Kidney epithelial cell (primary cell): ENCODE data around the gene SYNM. TPM values are rescaled to one million over a fixed set of nuclear protein-coding genes. Genes with fewer than 3 reads are reported as not detected.

ENCODE experiments used
- DNase-seq: peaks from one replicate; pipeline ENCODE4 v3.0.0-alpha.2; 2010; ENCODE audit warnings: low read depth
- H3K27me3 ChIP-seq: 2 replicates; pipeline ENCODE4 v1.6.0; 2011; ENCODE audit warnings: low read length; ENCODE audit not compliant: control insufficient read depth, insufficient read depth
- H3K36me3 ChIP-seq: 2 replicates; pipeline ENCODE4 v1.5.1; 2011; ENCODE audit warnings: low read length; ENCODE audit not compliant: control insufficient read depth, insufficient read depth
- H3K4me3 ChIP-seq: 2 replicates; pipeline ENCODE4 v1.5.1; 2011; ENCODE audit warnings: low read depth, mild to moderate bottlenecking, control low read depth, low read length
- CTCF ChIP-seq: IDR thresholded peaks from 2 replicates; pipeline ENCODE4 v1.5.1; 2011; ENCODE audit warnings: mild to moderate bottlenecking, moderate library complexity, low read length, control low read depth, inconsistent platforms; ENCODE audit not compliant: insufficient read depth, poor library complexity, severe bottlenecking
- total RNA-seq: library from RNA; depleted of rRNA; stranded (reverse); fragments of >200 nt; gene quantifications from 2 replicates; pipeline ENCODE4 v1.2.3, GENCODE V29; 2015

The SYNM gene
- total RNA-seq, 1 donor from 2014 or later: 3.9 TPM

GRCh38 chr15:99096894-99097426, 7.9 kb upstream of the SYNM start:
- DNase-seq: no peak

GRCh38 chr15:99097441-99098410, 7.2 kb upstream of the SYNM start:
- TF ChIP-seq CTCF: no peak
- Histone ChIP-seq H3K27me3 (peaks cover 20% of the 10 kb centered on the region), H3K4me3 (no peak overlapping the region), H3K36me3 (no peaks in the 10 kb centered on the region)
- DNase-seq: no peak

More at GRCh38 chr15:99096894-99097426, 7.9 kb upstream of the SYNM start:
- H3K4me3 ChIP-seq: no peak overlapping the region
- H3K36me3 ChIP-seq: no peaks in the 10 kb centered on the region
- no peak for TF ChIP-seq CTCF
- peaks cover 14% of the 10 kb centered on the region for H3K27me3 ChIP-seq

- H3K4me3 ChIP-seq: no peak overlapping the region
- no peaks in the 10 kb centered on the region for H3K36me3 ChIP-seq
- DNase-seq: no peak
- no peak for TF ChIP-seq CTCF
- H3K27me3 ChIP-seq: peaks cover 27% of the 10 kb centered on the region
These were observed 6.5 kb upstream of the SYNM start for GRCh38 chr15:99098426-99098825.

- Histone ChIP-seq H3K36me3 (no peaks in the 10 kb centered on the region), H3K27me3 (peaks cover 28% of the 10 kb centered on the region), H3K4me3 (no peak overlapping the region)
- TF ChIP-seq CTCF: no peak
- no peak for DNase-seq
These were observed 5.9 kb upstream of the SYNM start for GRCh38 chr15:99098991-99099390.

GRCh38 chr15:99099661-99100060, 5.2 kb upstream of the SYNM start:
- Histone ChIP-seq H3K27me3 (peaks cover 28% of the 10 kb centered on the region), H3K4me3 (no peak overlapping the region), H3K36me3 (no peaks in the 10 kb centered on the region)
- TF ChIP-seq CTCF: no peak
- DNase-seq: no peak
